Transverse colon (tissue), 4 donors: Measurements from ENCODE around the gene CELF4. TPM values are rescaled to one million over a fixed set of nuclear protein-coding genes. Genes with fewer than 3 reads are reported as not detected.

Source experiments
- DNase-seq: peaks from one replicate; pipeline ENCODE4 v3.0.0-alpha.2; 2019
- H3K27ac ChIP-seq, 4 donors: fragments of 200-600 bp; sonication (generic); 2 replicates each; pipeline ENCODE4 v1.5.1; 2016 to 2018; ENCODE audit warnings: inconsistent platforms in 4 of 4
- H3K27me3 ChIP-seq: fragments of 200-600 bp; sonication (generic); 2 replicates; pipeline ENCODE4 v1.5.1; 2017; ENCODE audit warnings: inconsistent platforms
- H3K36me3 ChIP-seq, 4 donors: fragments of 200-600 bp; sonication (generic); 2 replicates each; pipeline ENCODE4 v1.5.1; 2017 to 2019; ENCODE audit warnings: inconsistent platforms in 4 of 4
- H3K4me1 ChIP-seq, 4 donors: fragments of 200-600 bp; sonication (generic); 2 replicates each; pipeline ENCODE4 v1.5.1; 2017 to 2020; ENCODE audit warnings: inconsistent platforms in 4 of 4
- H3K4me3 ChIP-seq, 4 donors: fragments of 200-600 bp; sonication (generic); 1 replicate in 1 of 4; 2 replicates in 3 of 4; pipeline versions ENCODE4 v1.5.1 to v1.6.1; 2017 to 2019; ENCODE audit warnings: inconsistent platforms in 4 of 4
- H3K9me3 ChIP-seq, 2 donors: fragments of 200-600 bp; sonication (generic); 2 replicates each; pipeline ENCODE4 v1.5.1; 2017 to 2019; ENCODE audit warnings: inconsistent platforms in 2 of 2
- CTCF ChIP-seq, 5 experiments: fragments of 200-600 bp in 3 of 5; fragments of 450-650 bp in 2 of 5; sonication (generic) in 3 of 5; IDR thresholded peaks; 1 replicate in 2 of 5; 2 replicates in 3 of 5; pipeline ENCODE4 v1.5.1; 2016 to 2017; ENCODE audit warnings: antibody characterized with exemption in 5 of 5, inconsistent platforms in 3 of 5, mild to moderate bottlenecking in 2 of 5, moderate library complexity in 1 of 5
- EP300 ChIP-seq: sonication (generic); formaldehyde crosslinking; IDR thresholded peaks from one replicate; pipeline ENCODE4 v1.6.1; 2017; ENCODE audit warnings: antibody characterized with exemption, low read depth
- POLR2A ChIP-seq: fragments of 450-650 bp; IDR thresholded peaks from one replicate; pipeline ENCODE4 v1.6.1; 2016; ENCODE audit warnings: antibody characterized with exemption, mild to moderate bottlenecking, moderate library complexity
- POLR2AphosphoS5 ChIP-seq, 3 donors: sonication (generic); formaldehyde crosslinking; IDR thresholded peaks; one replicate each; pipeline ENCODE4 v1.6.1; 2016; ENCODE audit warnings: antibody characterized with exemption in 3 of 3
- WGBS, 2 donors: methylation state at CpG; one replicate each; pipeline ENCODE4 v1.1.5; 2018; ENCODE audit warnings: low coverage in 1 of 2; 5-methylcytosine and 5-hydroxymethylcytosine counted together
- in situ Hi-C, 4 donors: fragments of 200-750 bp; cut with MboI; loops; one replicate each; pipeline versions ENCODE4 v1.15.0 to v1.15.1; 2017; ENCODE audit warnings: low sequenced_read_pairs in 3 of 4, low pct_ligation_motif_present in 1 of 4, low pct_unique_long_range_greater_than_20kb in 1 of 4
- intact Hi-C: fragments of 100-400 bp; cut with DNase I; formaldehyde crosslinking; loops from one replicate; pipeline ENCODE4 v1.15.1; 2023; ENCODE audit warnings: low total_unique reads
- total RNA-seq, 4 donors: library from RNA; depleted of rRNA; stranded (reverse); fragments of >200 nt; gene quantifications; one replicate each; pipeline ENCODE4 v1.1.0, GENCODE V29; 2016

CELF4 gene
- total RNA-seq, 4 donors from 2014 or later, result 0.14 to 0.75 TPM; not detected in 2

GRCh38 chr18:37489998-37490397 is 75.6 kb downstream of the CELF4 start:
- Histone ChIP-seq H3K36me3 (no peaks in the 10 kb centered on the region), H3K27ac (no peak overlapping the region), H3K9me3 (no peaks in the 10 kb centered on the region), H3K4me3 (no peak overlapping the region), H3K4me1 (peaks cover 0 to 6% (median 3%) of the 10 kb centered on the region in 4 donors), H3K27me3 (peaks cover 58% of the 10 kb centered on the region)
- in situ Hi-C loops, result no loop called here
- no peak for DNase-seq
- intact Hi-C loops, result no loop called here
- WGBS, 2 donors, result 41 to 59% methylated on average over 3 of the region's 3 CpGs
- TF ChIP-seq POLR2A, result no peak
- TF ChIP-seq EP300, result no peak
- no peak for TF ChIP-seq POLR2AphosphoS5 (IDR thresholded peaks at IDR 0.05)
- TF ChIP-seq CTCF (IDR thresholded peaks at IDR 0.05), result no peak

- intact Hi-C loops, result no loop called here
- H3K27me3 ChIP-seq, result peaks cover 67% of the 10 kb centered on the region
- in situ Hi-C loops, result no loop called here
- TF ChIP-seq POLR2AphosphoS5 (IDR thresholded peaks at IDR 0.05), result no peak
- TF ChIP-seq EP300, result no peak
- no peak for TF ChIP-seq POLR2A
- TF ChIP-seq CTCF (IDR thresholded peaks at IDR 0.05), result no peak
- WGBS, 2 donors, result 80 to 83% methylated on average over 1 to 7 of the region's 9 CpGs
- DNase-seq, result no peak
- H3K9me3 ChIP-seq, result no peaks in the 10 kb centered on the region
- no peak overlapping the region for H3K4me3 ChIP-seq
- peaks cover 0 to 7% (median 3%) of the 10 kb centered on the region in 4 donors for H3K4me1 ChIP-seq
- H3K27ac ChIP-seq, result no peak overlapping the region
- no peaks in the 10 kb centered on the region for H3K36me3 ChIP-seq
These were observed 76.6 kb downstream of the CELF4 start for GRCh38 chr18:37489011-37489410.

- peaks cover 0 to 7% (median 3%) of the 10 kb centered on the region in 4 donors for H3K4me1 ChIP-seq
- H3K27me3 ChIP-seq, result peaks cover 77% of the 10 kb centered on the region
- H3K4me3 ChIP-seq, result no peak overlapping the region
- TF ChIP-seq CTCF (IDR thresholded peaks at IDR 0.05) (no peak), EP300 (no peak), POLR2AphosphoS5 (IDR thresholded peaks at IDR 0.05) (no peak), POLR2A (no peak)
- in situ Hi-C loops, result no loop called here
- no peaks in the 10 kb centered on the region for H3K36me3 ChIP-seq
- no peak for DNase-seq
- WGBS, 2 donors, result 20% methylated on average over 13 of the region's 13 CpGs; no CpG with 5 or more reads in 1 of the 2 donors
- H3K9me3 ChIP-seq, result no peaks in the 10 kb centered on the region
- intact Hi-C loops, result no loop called here
- no peak overlapping the region for H3K27ac ChIP-seq
These were observed 78.2 kb downstream of the CELF4 start for GRCh38 chr18:37487400-37487867.

- Histone ChIP-seq H3K36me3 (no peaks in the 10 kb centered on the region), H3K4me1 (peaks cover 0 to 7% (median 3%) of the 10 kb centered on the region in 4 donors), H3K4me3 (no peak overlapping the region), H3K27me3 (peaks cover 77% of the 10 kb centered on the region), H3K27ac (no peak overlapping the region), H3K9me3 (no peaks in the 10 kb centered on the region)
- in situ Hi-C loops, result no loop called here
- intact Hi-C loops, result no loop called here
- WGBS, 2 donors, result 67 to 73% methylated on average over 3 to 5 of the region's 5 CpGs
- TF ChIP-seq POLR2AphosphoS5 (IDR thresholded peaks at IDR 0.05), result no peak
- no peak for TF ChIP-seq POLR2A
- no peak for TF ChIP-seq CTCF (IDR thresholded peaks at IDR 0.05)
- TF ChIP-seq EP300, result no peak
- no peak for DNase-seq
These were observed 78.8 kb downstream of the CELF4 start for GRCh38 chr18:37486848-37487247.
